ENCODE data around the gene SMOC1.
A peak's percentile ranks its signal among the peaks of the same experiment; 100 is the strongest.

SMOC1 gene

GRCh38 chr14:70064136-70064865, 185.1 kb downstream of the SMOC1 start:
- Histone ChIP-seq H3K27ac (no peak overlapping the region), H3K9me3 (no peaks in the 10 kb centered on the region), H3K4me1 (no peaks in the 10 kb centered on the region), H3K36me3 (no peaks in the 10 kb centered on the region), H3K4me3 (no peak overlapping the region), H3K27me3 (peaks cover 0 to 4% of the 10 kb centered on the region in 2 donors)
- TF ChIP-seq CTCF (IDR thresholded peaks at IDR 0.05), result no peak
- no peak for DNase-seq
- intact Hi-C loops (cut with DNase I; ENCODE audit: low total_unique reads), result no loop called here

GRCh38 chr14:70067810-70068209, 188.6 kb downstream of the SMOC1 start:
- Histone ChIP-seq H3K36me3 (no peaks in the 10 kb centered on the region), H3K9me3 (no peaks in the 10 kb centered on the region), H3K4me1 (no peaks in the 10 kb centered on the region), H3K4me3 (no peak overlapping the region), H3K27ac (no peak overlapping the region), H3K27me3 (no peaks in the 10 kb centered on the region)
- intact Hi-C loops (cut with DNase I; ENCODE audit: low total_unique reads), result no loop called here
- no peak for DNase-seq
- TF ChIP-seq CTCF (IDR thresholded peaks at IDR 0.05), result no peak

- Histone ChIP-seq H3K4me1 (no peaks in the 10 kb centered on the region), H3K27ac (no peak overlapping the region), H3K9me3 (no peaks in the 10 kb centered on the region), H3K36me3 (no peaks in the 10 kb centered on the region), H3K27me3 (no peaks in the 10 kb centered on the region), H3K4me3 (no peak overlapping the region)
- no peak for DNase-seq
- no peak for TF ChIP-seq CTCF (IDR thresholded peaks at IDR 0.05)
- intact Hi-C loops (cut with DNase I; ENCODE audit: low total_unique reads), result no loop called here
Observed at GRCh38 chr14:70069186-70069585, 190.0 kb downstream of the SMOC1 start.

DNA sequence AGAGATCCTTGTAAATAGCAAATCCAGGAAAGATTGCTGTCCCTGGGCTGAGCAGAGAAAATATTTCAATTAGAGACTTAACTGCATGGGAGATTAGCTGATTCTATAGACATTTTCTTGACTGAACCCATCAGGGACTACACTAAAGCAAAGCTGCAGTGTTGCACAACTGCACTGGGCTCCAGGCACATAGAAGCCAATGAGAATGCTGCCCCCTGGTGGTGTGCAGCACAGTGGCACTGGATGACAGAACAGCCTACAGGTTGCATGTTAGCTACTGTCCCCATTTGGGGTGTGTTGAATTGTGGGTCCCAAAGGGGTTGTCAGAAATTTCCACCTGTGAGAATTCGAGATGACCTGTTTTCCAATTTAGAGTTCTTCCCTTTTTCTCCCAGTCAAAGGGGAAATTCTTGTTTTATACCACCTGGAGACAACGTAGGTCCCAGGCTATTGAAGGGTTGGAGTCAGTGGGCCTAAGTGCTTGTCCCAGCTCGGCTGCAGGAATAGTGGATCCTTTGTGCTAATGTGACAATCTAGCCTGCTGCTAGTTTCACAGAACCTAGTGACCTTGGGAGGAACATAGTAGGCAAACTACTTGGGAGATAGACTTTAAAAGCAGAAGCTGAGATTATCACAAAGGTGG, 194.8 kb downstream of the SMOC1 start:
- H3K4me1 ChIP-seq, result no peaks in the 10 kb centered on the region
- H3K36me3 ChIP-seq, result no peaks in the 10 kb centered on the region
- H3K27ac ChIP-seq, result no peak overlapping the region
- DNase-seq, result peak in 1 of 2 donors; percentile 43
- intact Hi-C loops (cut with DNase I; ENCODE audit: low total_unique reads), result no loop called here
- peak; percentile 69 for TF ChIP-seq CTCF (IDR thresholded peaks at IDR 0.05)
- no peaks in the 10 kb centered on the region for H3K9me3 ChIP-seq
- peaks cover 0 to 4% of the 10 kb centered on the region in 2 donors for H3K27me3 ChIP-seq
- no peak overlapping the region for H3K4me3 ChIP-seq

GRCh38 chr14:70077005-70077404, 197.8 kb downstream of the SMOC1 start:
- Histone ChIP-seq H3K36me3 (no peaks in the 10 kb centered on the region), H3K4me3 (no peak overlapping the region), H3K4me1 (no peaks in the 10 kb centered on the region), H3K9me3 (no peaks in the 10 kb centered on the region), H3K27me3 (peaks cover 0 to 6% of the 10 kb centered on the region in 2 donors), H3K27ac (no peak overlapping the region)
- intact Hi-C loops (cut with DNase I; ENCODE audit: low total_unique reads), result no loop called here
- TF ChIP-seq CTCF (IDR thresholded peaks at IDR 0.05), result no peak
- DNase-seq, result no peak
